Neural progenitor cell (in vitro differentiated cells): ENCODE results near the gene TMEM87B. TPM values are rescaled to one million over a fixed set of nuclear protein-coding genes. Genes with fewer than 3 reads are reported as not detected.
"Not testable (repeated sequence)": the region's sequence is repeated elsewhere in the genome, so short reads cannot be mapped to it uniquely, and the experiment has no call there.

Source experiments
- DNase-seq: peaks from one replicate; pipeline ENCODE4 v3.0.0-alpha.2; 2016; ENCODE audit warnings: low spot score
- H2AFZ ChIP-seq: fragments of 200-600 bp; sonication (generic); replicated peaks from 2 replicates; pipeline ENCODE4 v1.6.1; 2016; ENCODE audit warnings: antibody characterized with exemption
- H3F3A ChIP-seq: fragments of 200-600 bp; sonication (generic); 2 replicates; pipeline ENCODE4 v1.6.1; 2016; ENCODE audit warnings: antibody characterized with exemption, low read depth
- H3K27ac ChIP-seq: fragments of 200-600 bp; sonication (generic); 2 replicates; pipeline ENCODE4 v1.5.1; 2016; ENCODE audit warnings: mild to moderate bottlenecking
- H3K27me3 ChIP-seq: fragments of 200-600 bp; sonication (generic); 2 replicates; pipeline ENCODE4 v1.6.1; 2016; ENCODE audit warnings: mild to moderate bottlenecking, moderate library complexity
- H3K36me3 ChIP-seq: fragments of 200-600 bp; sonication (generic); 2 replicates; pipeline ENCODE4 v1.5.1; 2016
- H3K4me1 ChIP-seq: fragments of 200-600 bp; sonication (generic); 2 replicates; pipeline ENCODE4 v1.6.1; 2016; ENCODE audit warnings: mixed run types
- H3K4me2 ChIP-seq: fragments of 200-600 bp; sonication (generic); 2 replicates; pipeline ENCODE4 v1.6.1; 2016
- H3K4me3 ChIP-seq: fragments of 200-600 bp; sonication (generic); 2 replicates; pipeline ENCODE4 v1.5.1; 2016
- H3K79me2 ChIP-seq: fragments of 200-600 bp; sonication (generic); 2 replicates; pipeline ENCODE4 v1.6.1; 2016; ENCODE audit warnings: low read depth
- H3K9ac ChIP-seq: fragments of 200-600 bp; sonication (generic); 2 replicates; pipeline ENCODE4 v1.6.1; 2016
- H3K9me3 ChIP-seq: fragments of 200-600 bp; sonication (generic); 2 replicates; pipeline ENCODE4 v1.5.1; 2016; ENCODE audit warnings: low read depth
- H4K20me1 ChIP-seq: fragments of 200-600 bp; sonication (generic); 2 replicates; pipeline ENCODE4 v1.6.1; 2016; ENCODE audit warnings: low read depth
- H3K27ac Mint-ChIP-seq: 3 replicates; pipeline ENCODE4 v1.8.0; 2021; ENCODE audit warnings: mixed read lengths
- H3K27me3 Mint-ChIP-seq: 2 replicates; pipeline ENCODE4 v1.8.0; 2022; ENCODE audit warnings: low read depth, mild to moderate bottlenecking, inconsistent platforms, moderate library complexity, mixed read lengths; ENCODE audit not compliant: insufficient read depth
- H3K36me3 Mint-ChIP-seq: 3 replicates; pipeline ENCODE4 v1.8.0; 2021; ENCODE audit warnings: mixed read lengths
- H3K4me1 Mint-ChIP-seq: 3 replicates; pipeline ENCODE4 v1.8.0; 2021; ENCODE audit warnings: mixed read lengths
- H3K4me3 Mint-ChIP-seq: 3 replicates; pipeline ENCODE4 v1.8.0; 2021; ENCODE audit warnings: mild to moderate bottlenecking, moderate library complexity, mixed read lengths
- H3K9me3 Mint-ChIP-seq: 3 replicates; pipeline ENCODE4 v1.8.0; 2020; ENCODE audit warnings: mixed read lengths
- EZH2 ChIP-seq: fragments of 200-600 bp; sonication (generic); IDR thresholded peaks from 2 replicates; pipeline ENCODE4 v1.6.1; 2017; ENCODE audit warnings: antibody characterized with exemption, mild to moderate bottlenecking, moderate library complexity
- EZH2phosphoT487 ChIP-seq: fragments of 200-600 bp; sonication (generic); IDR thresholded peaks from 2 replicates; pipeline ENCODE4 v1.6.1; 2017; ENCODE audit warnings: antibody characterized with exemption
- total RNA-seq: library from RNA; depleted of rRNA; stranded (reverse); fragments of >200 nt; gene quantifications from 2 replicates; pipeline ENCODE4 v1.2.3, GENCODE V29; 2015; ENCODE audit warnings: low replicate concordance
- TF ChIP-seq, protein P1 (sequence below): fragments of 200-600 bp; sonication (generic); IDR thresholded peaks from 2 replicates; pipeline ENCODE4 v1.5.1; 2017; ENCODE audit warnings: antibody characterized with exemption, mild to moderate bottlenecking

The TMEM87B gene
- total RNA-seq, 1 donor from 2014 or later, result 34.4 TPM

- no peaks in the 10 kb centered on the region for H3K9me3 ChIP-seq
- H3K36me3 ChIP-seq, result no peaks in the 10 kb centered on the region
- H3K79me2 ChIP-seq, result no peaks in the 10 kb centered on the region
- no peak for TF ChIP-seq EZH2phosphoT487
- no peak for TF ChIP-seq EZH2
- TF ChIP-seq, protein P1, sequence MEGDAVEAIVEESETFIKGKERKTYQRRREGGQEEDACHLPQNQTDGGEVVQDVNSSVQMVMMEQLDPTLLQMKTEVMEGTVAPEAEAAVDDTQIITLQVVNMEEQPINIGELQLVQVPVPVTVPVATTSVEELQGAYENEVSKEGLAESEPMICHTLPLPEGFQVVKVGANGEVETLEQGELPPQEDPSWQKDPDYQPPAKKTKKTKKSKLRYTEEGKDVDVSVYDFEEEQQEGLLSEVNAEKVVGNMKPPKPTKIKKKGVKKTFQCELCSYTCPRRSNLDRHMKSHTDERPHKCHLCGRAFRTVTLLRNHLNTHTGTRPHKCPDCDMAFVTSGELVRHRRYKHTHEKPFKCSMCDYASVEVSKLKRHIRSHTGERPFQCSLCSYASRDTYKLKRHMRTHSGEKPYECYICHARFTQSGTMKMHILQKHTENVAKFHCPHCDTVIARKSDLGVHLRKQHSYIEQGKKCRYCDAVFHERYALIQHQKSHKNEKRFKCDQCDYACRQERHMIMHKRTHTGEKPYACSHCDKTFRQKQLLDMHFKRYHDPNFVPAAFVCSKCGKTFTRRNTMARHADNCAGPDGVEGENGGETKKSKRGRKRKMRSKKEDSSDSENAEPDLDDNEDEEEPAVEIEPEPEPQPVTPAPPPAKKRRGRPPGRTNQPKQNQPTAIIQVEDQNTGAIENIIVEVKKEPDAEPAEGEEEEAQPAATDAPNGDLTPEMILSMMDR, result no peak
- H3K27me3 ChIP-seq, result no peaks in the 10 kb centered on the region
- H3K36me3 Mint-ChIP-seq, result peaks cover 49% of the 10 kb centered on the region
- DNase-seq, result no peak
- H3K27ac Mint-ChIP-seq, result no peak overlapping the region
- H3K27ac ChIP-seq, result no peak overlapping the region
- no peak overlapping the region for H3K9ac ChIP-seq
- no peak overlapping the region for H3K4me3 ChIP-seq
- no peaks in the 10 kb centered on the region for H4K20me1 ChIP-seq
- H3K4me1 Mint-ChIP-seq, result peaks cover 6% of the 10 kb centered on the region
- H3K9me3 Mint-ChIP-seq, result peaks cover 13% of the 10 kb centered on the region
- H3K4me2 ChIP-seq, result no peak overlapping the region
- peaks cover 3% of the 10 kb centered on the region for H3K27me3 Mint-ChIP-seq
- no peaks in the 10 kb centered on the region for H3K4me1 ChIP-seq
- H2AFZ ChIP-seq, result no peak overlapping the region
- no peak overlapping the region for H3K4me3 Mint-ChIP-seq
- H3F3A ChIP-seq, result no peaks in the 10 kb centered on the region
Observed at GRCh38 chr2:112065966-112066365, 10.9 kb downstream of the TMEM87B start.

DNA sequence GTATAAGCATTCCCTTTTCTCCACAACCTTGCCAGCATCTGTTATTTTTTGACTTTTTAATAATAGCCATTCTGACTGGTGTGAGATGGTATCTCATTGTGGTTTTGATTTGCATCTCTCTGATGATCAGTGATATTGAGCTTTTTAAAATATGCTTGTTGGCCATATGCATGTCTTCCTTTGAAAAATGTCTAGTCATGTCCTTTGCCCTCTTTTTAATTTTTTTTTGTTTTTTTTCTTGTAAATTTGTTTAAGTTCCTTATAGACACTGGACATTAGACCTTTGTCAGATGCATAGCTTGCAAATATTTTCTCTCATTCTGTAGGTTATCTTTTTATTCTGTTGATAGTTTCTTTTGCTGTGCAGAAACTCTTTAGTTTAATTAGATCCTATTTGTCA, 14.7 kb downstream of the TMEM87B start:
- not testable (repeated sequence) for H3K9me3 ChIP-seq, H3K4me1 ChIP-seq, H3K4me1 Mint-ChIP-seq, H2AFZ ChIP-seq, H4K20me1 ChIP-seq, DNase-seq, H3K79me2 ChIP-seq, H3K27me3 Mint-ChIP-seq, H3K27ac Mint-ChIP-seq, H3F3A ChIP-seq, H3K9ac ChIP-seq, H3K4me3 ChIP-seq, H3K27ac ChIP-seq, H3K27me3 ChIP-seq, H3K36me3 ChIP-seq, H3K4me3 Mint-ChIP-seq, H3K4me2 ChIP-seq
- H3K36me3 Mint-ChIP-seq, result peaks cover 59% of the 10 kb centered on the region
- H3K9me3 Mint-ChIP-seq, result peaks cover 33% of the 10 kb centered on the region

- H3K36me3 Mint-ChIP-seq, result peaks cover 49% of the 10 kb centered on the region
- no peak overlapping the region for H3K27ac Mint-ChIP-seq
- Histone ChIP-seq H3F3A (no peaks in the 10 kb centered on the region), H3K36me3 (peaks cover 5% of the 10 kb centered on the region), H2AFZ (no peak overlapping the region), H3K4me1 (peaks cover 9% of the 10 kb centered on the region), H3K4me2 (no peak overlapping the region), H3K9ac (no peak overlapping the region), H3K4me3 (no peak overlapping the region), H4K20me1 (no peaks in the 10 kb centered on the region), H3K27ac (no peak overlapping the region), H3K9me3 (no peaks in the 10 kb centered on the region), H3K27me3 (no peaks in the 10 kb centered on the region), H3K79me2 (no peaks in the 10 kb centered on the region)
- H3K4me3 Mint-ChIP-seq, result no peak overlapping the region
- H3K27me3 Mint-ChIP-seq, result no peaks in the 10 kb centered on the region
- TF ChIP-seq EZH2phosphoT487, result no peak
- TF ChIP-seq, protein P1, result no peak
- no peak for TF ChIP-seq EZH2
- H3K4me1 Mint-ChIP-seq, result peaks cover 3% of the 10 kb centered on the region
- peaks cover 30% of the 10 kb centered on the region for H3K9me3 Mint-ChIP-seq
- no peak for DNase-seq
Observed at GRCh38 chr2:112073875-112074274, 18.8 kb downstream of the TMEM87B start.

- peaks cover 9% of the 10 kb centered on the region for H3K4me1 ChIP-seq
- H3K79me2 ChIP-seq, result no peaks in the 10 kb centered on the region
- H3K4me3 ChIP-seq, result no peak overlapping the region
- no peak for DNase-seq
- peaks cover 5% of the 10 kb centered on the region for H3K36me3 ChIP-seq
- H3K9me3 ChIP-seq, result no peaks in the 10 kb centered on the region
- H3K9ac ChIP-seq, result no peak overlapping the region
- H3K27ac ChIP-seq, result no peak overlapping the region
- H3K27me3 ChIP-seq, result no peaks in the 10 kb centered on the region
- H3K4me1 Mint-ChIP-seq, result peaks cover 3% of the 10 kb centered on the region
- TF ChIP-seq, protein P1, result no peak
- TF ChIP-seq EZH2phosphoT487, result no peak
- TF ChIP-seq EZH2, result no peak
- H3K27ac Mint-ChIP-seq, result no peak overlapping the region
- H4K20me1 ChIP-seq, result no peaks in the 10 kb centered on the region
- no peak overlapping the region for H2AFZ ChIP-seq
- no peak overlapping the region for H3K4me2 ChIP-seq
- H3K9me3 Mint-ChIP-seq, result peaks cover 26% of the 10 kb centered on the region
- H3K27me3 Mint-ChIP-seq, result no peaks in the 10 kb centered on the region
- peaks cover 45% of the 10 kb centered on the region for H3K36me3 Mint-ChIP-seq
- no peak overlapping the region for H3K4me3 Mint-ChIP-seq
- H3F3A ChIP-seq, result no peaks in the 10 kb centered on the region
Observed at GRCh38 chr2:112074506-112074905, 19.4 kb downstream of the TMEM87B start.
